HG03342 (cell line): Measurements from ENCODE around the gene EXTL2.
A peak's percentile ranks its signal among the peaks of the same experiment; 100 is the strongest.
"Not testable (repeated sequence)": the region's sequence is repeated elsewhere in the genome, so short reads cannot be mapped to it uniquely, and the experiment has no call there.

Source experiments
- ATAC-seq: cut with Tn5 transposase; IDR thresholded peaks from one replicate; pipeline ENCODE4 v1.9.1; 2021; ENCODE audit warnings: mild to moderate bottlenecking, moderate library complexity; ENCODE audit not compliant: unreplicated experiment

EXTL2 gene

GRCh38 chr1:100903777-100904176 lies 9.1 kb upstream of the EXTL2 start:
- no peak for ATAC-seq

GRCh38 chr1:100902365-100902764 lies 7.7 kb upstream of the EXTL2 start:
- ATAC-seq, result no peak

GRCh38 chr1:100896481-100896982 lies 1.9 kb upstream of the EXTL2 start:
- peak; percentile 55 for ATAC-seq

- peak; percentile 72 for ATAC-seq
Measured at GRCh38 chr1:100895540-100896480, 1.2 kb upstream of the EXTL2 start, which contains the start of gene SLC30A7. SLC30A7 (plus strand) TSS chr1:100896090; CDS start chr1:100896263, 173 bp downstream.

GRCh38 chr1:100893718-100894117 lies 924 bp downstream of the EXTL2 start:
- ATAC-seq, result no peak

- ATAC-seq, result no peak
Measured at GRCh38 chr1:100892554-100892953, 2.1 kb downstream of the EXTL2 start.

GRCh38 chr1:100891380-100891779 lies 3.3 kb downstream of the EXTL2 start:
- ATAC-seq, result no peak

- ATAC-seq, result not testable (repeated sequence)
Measured at GRCh38 chr1:100889869-100890482, 4.7 kb downstream of the EXTL2 start.

- ATAC-seq, result not testable (repeated sequence)
Measured at GRCh38 chr1:100889007-100889406, 5.6 kb downstream of the EXTL2 start.

- no peak for ATAC-seq
Measured at GRCh38 chr1:100883963-100884362, 10.7 kb downstream of the EXTL2 start.

GRCh38 chr1:100882698-100883097 lies 11.9 kb downstream of the EXTL2 start:
- no peak for ATAC-seq

- ATAC-seq, result no peak
Measured at GRCh38 chr1:100881687-100882086, 13.0 kb downstream of the EXTL2 start.

GRCh38 chr1:100879422-100879821 lies 15.2 kb downstream of the EXTL2 start:
- ATAC-seq, result no peak

- ATAC-seq, result no peak
Measured at GRCh38 chr1:100876291-100876690, 18.4 kb downstream of the EXTL2 start.

- ATAC-seq, result no peak
Measured at GRCh38 chr1:100875228-100875627, 19.4 kb downstream of the EXTL2 start.

- ATAC-seq, result no peak
Measured at GRCh38 chr1:100874433-100874832, 20.2 kb downstream of the EXTL2 start.

- no peak for ATAC-seq
Measured at GRCh38 chr1:100869996-100870395, 24.6 kb downstream of the EXTL2 start.

GRCh38 chr1:100868364-100868995 lies 26.2 kb downstream of the EXTL2 start:
- no peak for ATAC-seq

GRCh38 chr1:100866901-100867206 lies 27.8 kb downstream of the EXTL2 start:
- no peak for ATAC-seq

GRCh38 chr1:100866041-100866900 lies 28.4 kb downstream of the EXTL2 start:
- peak; percentile 63 for ATAC-seq

- no peak for ATAC-seq
Measured at GRCh38 chr1:100862591-100862990, 32.1 kb downstream of the EXTL2 start.
